Measurements from ENCODE around the gene STARD8.

STARD8 gene

GRCh38 chrX:68749426-68749825 lies 102.0 kb downstream of the STARD8 start:
- peaks cover 0 to 6% (median 0%) of the 10 kb centered on the region in 10 experiments; a peak in 1 of 20 replicates for H3K4me1 ChIP-seq
- no peak for TF ChIP-seq Cebpa-rat (IDR thresholded peaks at IDR 0.05)
- no peaks in the 10 kb centered on the region; a peak in 1 of 22 replicates for H4K20me1 ChIP-seq
- no peak overlapping the region for H3K4me2 ChIP-seq
- no peak overlapping the region for H3K4me3 ChIP-seq
- no peak overlapping the region for H3K9ac ChIP-seq
- peaks cover 29 to 82% (median 73%) of the 10 kb centered on the region in 11 experiments; a peak in 21 of 22 replicates for H3K27me3 ChIP-seq
- H3K27ac ChIP-seq = no peak overlapping the region
- H3K9me3 ChIP-seq (replicated peaks in 1 of 11) = peaks cover 0 to 11% (median 0%) of the 10 kb centered on the region in 11 experiments; a peak in 3 of 22 replicates
- H3K36me3 ChIP-seq = no peaks in the 10 kb centered on the region

DNA sequence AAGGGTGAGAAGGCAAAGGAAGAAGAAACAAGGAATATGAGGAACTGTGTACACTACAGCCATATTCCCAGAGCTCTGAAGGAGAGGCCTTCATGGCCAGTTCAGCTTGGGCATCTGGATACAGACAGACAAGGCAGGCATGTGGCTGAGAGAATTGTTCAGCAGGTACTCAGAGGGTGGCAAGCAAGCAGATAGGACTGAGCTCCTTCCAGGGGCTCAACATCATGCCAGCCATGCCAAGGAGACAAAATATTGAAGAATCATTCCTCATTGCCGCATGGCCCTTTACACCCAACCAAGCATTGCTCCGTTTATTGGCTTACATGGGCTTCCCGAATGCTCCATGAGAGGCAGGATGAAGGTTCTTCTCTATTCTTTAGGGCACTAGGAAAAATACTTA lies 102.8 kb downstream of the STARD8 start:
- TF ChIP-seq Cebpa-rat (IDR thresholded peaks at IDR 0.05) = no peak
- Histone ChIP-seq H3K9me3 (replicated peaks in 1 of 11) (peaks cover 0 to 10% (median 0%) of the 10 kb centered on the region in 11 experiments; a peak in 3 of 22 replicates), H3K4me2 (no peak overlapping the region), H4K20me1 (no peaks in the 10 kb centered on the region; a peak in 1 of 22 replicates), H3K36me3 (no peaks in the 10 kb centered on the region), H3K4me1 (peaks cover 0 to 6% (median 0%) of the 10 kb centered on the region in 10 experiments; a peak in 1 of 20 replicates), H3K4me3 (no peak overlapping the region), H3K27ac (no peak overlapping the region), H3K27me3 (peaks cover 37 to 91% (median 82%) of the 10 kb centered on the region in 11 experiments), H3K9ac (no peak overlapping the region)

- H3K4me2 ChIP-seq = no peak overlapping the region
- 0 out of 22 replicates have a peak, but pooled peaks cover 0 to 3% (median 0%) of the 10 kb centered on the region in 11 experiments for H3K9me3 ChIP-seq (replicated peaks in 1 of 11)
- no peak overlapping the region for H3K9ac ChIP-seq
- H3K4me1 ChIP-seq = peaks cover 0 to 6% (median 0%) of the 10 kb centered on the region in 10 experiments; a peak in 1 of 20 replicates
- TF ChIP-seq Cebpa-rat (IDR thresholded peaks at IDR 0.05) = no peak
- no peak overlapping the region for H3K4me3 ChIP-seq
- no peak overlapping the region for H3K27ac ChIP-seq
- no peaks in the 10 kb centered on the region; a peak in 1 of 22 replicates for H4K20me1 ChIP-seq
- no peaks in the 10 kb centered on the region for H3K36me3 ChIP-seq
- H3K27me3 ChIP-seq = peaks cover 45 to 100% (median 90%) of the 10 kb centered on the region in 11 experiments
These were observed 103.9 kb downstream of the STARD8 start for GRCh38 chrX:68751372-68751771.

DNA sequence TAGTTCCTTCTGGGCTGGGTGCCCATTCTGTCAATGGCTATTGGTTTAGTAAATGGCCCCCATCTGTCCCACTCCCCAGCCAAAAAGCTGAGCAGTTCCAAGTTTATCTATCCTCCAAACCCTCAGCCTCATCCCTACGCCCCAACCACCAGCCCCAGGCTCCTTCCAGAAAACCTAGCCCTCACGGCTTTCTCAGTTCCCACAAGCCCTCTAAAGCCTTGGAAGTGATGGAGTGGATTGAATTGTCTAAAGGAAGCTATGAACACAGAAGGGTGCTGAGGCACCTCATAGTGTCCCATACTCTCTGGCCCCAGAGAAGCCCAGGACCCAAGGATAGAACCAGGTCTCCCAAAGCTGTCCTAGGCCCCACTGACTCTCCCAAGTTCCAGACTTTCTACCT lies 105.8 kb downstream of the STARD8 start:
- H3K9me3 ChIP-seq (replicated peaks in 1 of 11) = 0 out of 22 replicates have a peak, but pooled peaks cover 0 to 3% (median 0%) of the 10 kb centered on the region in 11 experiments

DNA sequence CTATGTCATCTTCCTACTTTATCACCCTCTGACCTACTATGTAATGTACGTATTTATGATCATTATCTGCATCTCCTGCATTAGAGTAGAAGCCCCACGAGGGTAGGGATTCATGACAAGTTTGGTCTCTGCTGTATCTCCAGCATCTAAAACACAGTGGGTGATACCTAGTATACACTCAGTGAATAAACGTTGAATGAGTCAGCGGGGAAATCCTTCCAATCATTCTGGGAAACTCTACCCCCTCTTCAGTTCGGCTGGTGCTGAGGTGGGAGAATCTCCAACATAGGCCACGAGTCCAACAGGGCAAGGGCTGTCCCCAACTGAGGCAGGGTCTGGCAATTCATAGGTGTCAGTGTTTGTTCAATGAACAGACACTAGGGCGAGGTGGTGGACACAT lies 106.9 kb downstream of the STARD8 start:
- 0 out of 22 replicates have a peak, but pooled peaks cover 0 to 3% (median 0%) of the 10 kb centered on the region in 11 experiments for H3K9me3 ChIP-seq (replicated peaks in 1 of 11)
- H3K27ac ChIP-seq = no peak overlapping the region
- H3K4me2 ChIP-seq = no peak overlapping the region
- no peak overlapping the region for H3K4me3 ChIP-seq
- no peak overlapping the region for H3K9ac ChIP-seq
- H4K20me1 ChIP-seq = no peaks in the 10 kb centered on the region; a peak in 1 of 22 replicates
- 0 out of 20 replicates have a peak, but pooled peaks cover 0 to 1% (median 0%) of the 10 kb centered on the region in 10 experiments for H3K4me1 ChIP-seq
- H3K36me3 ChIP-seq = no peaks in the 10 kb centered on the region
- TF ChIP-seq Cebpa-rat (IDR thresholded peaks at IDR 0.05) = no peak
- H3K27me3 ChIP-seq = peaks cover 61 to 100% (median 93%) of the 10 kb centered on the region in 11 experiments

More for the DNA sequence above, 105.8 kb downstream of the STARD8 start:
- H3K4me3 ChIP-seq = no peak overlapping the region
- no peak overlapping the region for H3K27ac ChIP-seq
- TF ChIP-seq Cebpa-rat (IDR thresholded peaks at IDR 0.05) = no peak
- H3K4me2 ChIP-seq = no peak overlapping the region
- H3K36me3 ChIP-seq = no peaks in the 10 kb centered on the region
- H3K27me3 ChIP-seq = peaks cover 54 to 100% (median 92%) of the 10 kb centered on the region in 11 experiments
- no peak overlapping the region for H3K9ac ChIP-seq
- H3K4me1 ChIP-seq = no peaks in the 10 kb centered on the region
- H4K20me1 ChIP-seq = no peaks in the 10 kb centered on the region; a peak in 1 of 22 replicates

DNA sequence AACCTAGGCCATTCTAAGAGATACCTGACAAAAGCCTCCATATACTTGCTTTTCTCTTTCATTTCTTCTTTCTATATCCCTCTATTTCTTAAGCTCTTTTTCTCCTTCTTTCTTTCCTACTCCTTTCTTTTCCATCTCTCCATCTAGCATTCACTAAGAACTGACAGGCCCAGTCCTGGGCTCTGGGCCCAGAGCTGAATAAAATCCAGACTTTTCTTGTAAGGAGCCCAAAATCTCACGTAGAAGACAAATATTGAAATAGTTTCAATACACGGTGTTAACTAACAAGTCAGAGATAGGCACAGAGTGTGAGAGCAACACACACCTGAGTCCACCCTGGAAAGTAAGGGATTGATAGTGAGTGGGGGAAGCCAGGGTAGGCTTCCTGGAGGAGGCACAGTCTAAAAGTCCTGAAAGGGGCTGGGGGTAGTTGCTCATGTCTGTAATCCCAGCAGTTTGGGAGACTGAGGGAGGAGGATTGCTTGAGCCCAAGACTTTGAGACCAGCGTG lies 108.2 kb downstream of the STARD8 start:
- H3K4me1 ChIP-seq = 0 out of 20 replicates have a peak, but pooled peaks cover 0 to 4% (median 0%) of the 10 kb centered on the region in 10 experiments
- H3K4me2 ChIP-seq = no peak overlapping the region
- no peak overlapping the region for H3K27ac ChIP-seq
- no peak overlapping the region for H3K9ac ChIP-seq
- no peak for TF ChIP-seq Cebpa-rat (IDR thresholded peaks at IDR 0.05)
- peaks cover 53 to 100% (median 94%) of the 10 kb centered on the region in 11 experiments for H3K27me3 ChIP-seq
- no peak overlapping the region for H3K4me3 ChIP-seq
- H4K20me1 ChIP-seq = no peaks in the 10 kb centered on the region; a peak in 1 of 22 replicates
- 0 out of 22 replicates have a peak, but pooled peaks cover 0 to 3% (median 0%) of the 10 kb centered on the region in 11 experiments for H3K9me3 ChIP-seq (replicated peaks in 1 of 11)
- no peaks in the 10 kb centered on the region for H3K36me3 ChIP-seq

- no peaks in the 10 kb centered on the region for H3K36me3 ChIP-seq
These were observed 109.9 kb downstream of the STARD8 start for GRCh38 chrX:68757331-68757730.

DNA sequence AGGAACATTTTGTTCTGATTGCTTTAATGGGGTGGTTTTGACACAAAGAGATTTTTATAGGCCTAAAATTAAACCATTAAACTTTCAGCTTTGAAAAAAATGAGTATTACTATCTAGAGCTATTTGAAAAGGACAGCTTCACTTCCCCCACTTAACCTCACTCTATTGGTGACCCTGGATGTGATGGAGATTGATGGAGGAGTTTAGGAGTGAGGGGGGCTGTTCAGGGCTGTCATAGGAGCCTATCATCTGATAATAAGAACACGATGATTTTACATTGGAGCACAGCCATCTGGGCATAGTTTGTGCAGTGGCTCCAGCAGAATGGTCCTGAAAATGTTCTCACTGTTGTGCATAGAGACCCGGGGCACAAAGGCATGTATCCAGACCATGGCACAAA lies 110.3 kb downstream of the STARD8 start:
- H3K36me3 ChIP-seq = no peaks in the 10 kb centered on the region
- H3K27ac ChIP-seq = no peak overlapping the region
- no peak overlapping the region for H3K9ac ChIP-seq
- H3K4me2 ChIP-seq = no peak overlapping the region
- H3K9me3 ChIP-seq (replicated peaks in 1 of 11) = 0 out of 22 replicates have a peak, but pooled peaks cover 0 to 3% (median 0%) of the 10 kb centered on the region in 11 experiments
- H4K20me1 ChIP-seq = no peaks in the 10 kb centered on the region; a peak in 1 of 22 replicates
- H3K27me3 ChIP-seq = peaks cover 57 to 100% (median 94%) of the 10 kb centered on the region in 11 experiments
- TF ChIP-seq Cebpa-rat (IDR thresholded peaks at IDR 0.05) = no peak
- H3K4me1 ChIP-seq = 0 out of 20 replicates have a peak, but pooled peaks cover 0 to 4% (median 0%) of the 10 kb centered on the region in 10 experiments
- no peak overlapping the region for H3K4me3 ChIP-seq

More at GRCh38 chrX:68757331-68757730, 109.9 kb downstream of the STARD8 start:
- 0 out of 20 replicates have a peak, but pooled peaks cover 0 to 4% (median 0%) of the 10 kb centered on the region in 10 experiments for H3K4me1 ChIP-seq
- H3K9me3 ChIP-seq (replicated peaks in 1 of 11) = 0 out of 22 replicates have a peak, but pooled peaks cover 0 to 3% (median 0%) of the 10 kb centered on the region in 11 experiments
- H3K4me2 ChIP-seq = no peak overlapping the region
- no peak overlapping the region for H3K27ac ChIP-seq
- H3K4me3 ChIP-seq = no peak overlapping the region
- no peaks in the 10 kb centered on the region; a peak in 1 of 22 replicates for H4K20me1 ChIP-seq
- H3K27me3 ChIP-seq = peaks cover 54 to 100% (median 94%) of the 10 kb centered on the region in 11 experiments
- TF ChIP-seq Cebpa-rat (IDR thresholded peaks at IDR 0.05) = no peak
- H3K9ac ChIP-seq = no peak overlapping the region

- H4K20me1 ChIP-seq = no peaks in the 10 kb centered on the region
- H3K36me3 ChIP-seq = no peaks in the 10 kb centered on the region
- no peak overlapping the region for H3K27ac ChIP-seq
- no peak overlapping the region for H3K9ac ChIP-seq
- H3K4me1 ChIP-seq = 0 out of 20 replicates have a peak, but pooled peaks cover 0 to 4% (median 0%) of the 10 kb centered on the region in 10 experiments
- TF ChIP-seq Cebpa-rat (IDR thresholded peaks at IDR 0.05) = no peak
- H3K4me3 ChIP-seq = no peak overlapping the region
- peaks cover 60 to 100% (median 94%) of the 10 kb centered on the region in 11 experiments for H3K27me3 ChIP-seq
- H3K4me2 ChIP-seq = no peak overlapping the region
- no peaks in the 10 kb centered on the region for H3K9me3 ChIP-seq (replicated peaks in 1 of 11)
These were observed 111.2 kb downstream of the STARD8 start for GRCh38 chrX:68758671-68759070.

Measured in BLaER1 treated with 17β-estradiol and CSF1 and Interleukin-3, amounts not matched to agents 10 nM and 100 nM (cell line).